Left cardiac atrium (tissue), 4 donors: ENCODE measurements around the gene NAA50. TPM values are rescaled to one million over a fixed set of nuclear protein-coding genes. Genes with fewer than 3 reads are reported as not detected.
A peak's percentile ranks its signal among the peaks of the same experiment; 100 is the strongest.

Source experiments
- ATAC-seq, 2 donors: fragments of 200-7000 bp; cut with Tn5 transposase; one replicate each; pipeline ENCODE4 v1.9.1; 2020; ENCODE audit warnings: mild to moderate bottlenecking in 2 of 2, moderate library complexity in 2 of 2
- DNase-seq: peaks from one replicate; pipeline ENCODE4 v3.0.0-alpha.2; 2020
- intact Hi-C, 2 donors: fragments of 100-400 bp; cut with DNase I; formaldehyde crosslinking; loops; one replicate each; pipeline versions ENCODE4 v1.14.1 to v1.15.1; 2022 to 2023
- total RNA-seq, 2 donors: library from RNA; stranded (reverse); fragmentation: NEBNext Ultra II Directional; extraction: Animal tissue kit (Norgen Biotek cat#: 25700); gene quantifications; one replicate each; pipeline ENCODE4 v1.2.1, GENCODE V29; 2021
- donor health status: DM: no; HTN: yes; CAD: no.
- donor health status: DM: no; HTN: yes; CAD: no; lungs with severe emphysema.
- donor health status: DM: yes; HTN: yes; CAD: no.
- donor health status: Dilated cardiomyopathy.

The NAA50 gene
- total RNA-seq, 2 donors from 2014 or later, result 65.7 to 86.5 TPM

- intact Hi-C loops, result loop anchor here in 1 of 2 donors (5.0 kb wide), 2 partner anchors 48 to 248 kb away; partner anchors contain the start of gene USF3
These were observed 901 bp downstream of the NAA50 start for GRCh38 chr3:113744941-113745755.

GRCh38 chr3:113743006-113743630 is 2.9 kb downstream of the NAA50 start:
- intact Hi-C loops, result loop anchor here in 1 of 2 donors (5.0 kb wide), 1 partner anchor 246 kb away; no protein-coding TSS in a partner anchor
- no peak for DNase-seq
- no peak for ATAC-seq

More at GRCh38 chr3:113744941-113745755, 901 bp downstream of the NAA50 start:
- DNase-seq (peak; percentile 64), ATAC-seq (peak; percentile 67 to 78)

GRCh38 chr3:113741620-113742019 is 4.4 kb downstream of the NAA50 start:
- intact Hi-C loops, result loop anchor here in 1 of 2 donors (5.0 kb wide), 1 partner anchor 244 kb away; no protein-coding TSS in a partner anchor
- ATAC-seq (no peak), DNase-seq (no peak)

- ATAC-seq (no peak), DNase-seq (no peak)
- intact Hi-C loops, result loop anchor here in 1 of 2 donors (5.0 kb wide), 1 partner anchor 244 kb away; no protein-coding TSS in a partner anchor
These were observed 5.0 kb downstream of the NAA50 start for GRCh38 chr3:113741086-113741485.

DNA sequence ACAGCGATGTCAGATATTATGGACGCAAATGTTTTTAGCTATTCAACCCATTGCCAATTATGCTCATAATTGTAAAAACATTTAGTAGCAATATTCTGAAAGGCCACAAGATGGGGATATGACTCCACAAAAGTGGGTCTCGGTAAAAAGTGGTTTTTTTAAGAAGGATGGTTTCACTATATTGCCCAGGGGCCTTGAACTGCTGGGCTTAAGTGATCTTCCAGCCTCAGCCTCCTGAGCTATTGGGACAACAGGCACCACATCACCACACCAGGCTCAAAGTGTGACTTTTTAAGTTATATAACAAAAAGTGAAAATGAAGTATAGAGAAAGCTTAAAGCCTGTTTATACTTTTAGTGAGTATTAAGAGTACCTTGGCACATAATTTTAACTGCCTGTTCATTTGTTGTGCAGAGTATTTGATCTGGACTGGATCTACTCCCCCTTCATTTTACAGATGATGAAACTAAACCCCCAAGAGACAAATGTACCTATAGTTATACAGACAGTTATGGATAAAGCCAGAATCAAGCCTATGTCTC is 9.4 kb downstream of the NAA50 start:
- DNase-seq (no peak), ATAC-seq (peak; percentile 76 to 82)
- intact Hi-C loops, result loop anchor here in 1 of 2 donors (10.0 kb wide), 2 partner anchors 108 to 318 kb away; partner anchors contain the start of genes CCDC191 and QTRT2

GRCh38 chr3:113731694-113732093 is 14.4 kb downstream of the NAA50 start:
- intact Hi-C loops, result loop anchor here in 1 of 2 donors (10.0 kb wide), 2 partner anchors 113 to 323 kb away; partner anchors contain the start of genes CCDC191 and QTRT2
- ATAC-seq (no peak), DNase-seq (no peak)

DNA sequence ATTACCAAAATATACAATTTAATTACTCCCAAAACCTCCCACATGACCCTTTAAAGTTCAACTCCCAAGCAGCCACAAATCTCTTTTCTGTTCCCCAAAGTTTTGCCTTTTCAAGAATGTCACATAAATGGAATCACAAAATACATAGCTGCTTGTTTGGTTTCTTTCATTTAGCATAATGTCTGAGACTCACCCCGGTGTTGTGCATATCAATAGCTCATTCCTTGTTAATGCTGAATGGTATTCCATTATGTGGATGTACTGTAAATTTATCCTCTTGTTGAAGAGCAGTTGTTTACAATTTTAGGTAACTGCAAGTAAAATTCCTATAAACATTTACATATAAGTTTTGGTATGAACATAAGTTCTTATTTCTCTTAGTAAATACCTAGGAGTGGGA is 15.5 kb downstream of the NAA50 start:
- no peak for DNase-seq
- intact Hi-C loops, result loop anchor here in 1 of 2 donors (10.0 kb wide), 2 partner anchors 114 to 324 kb away; partner anchors contain the start of genes CCDC191 and QTRT2
- ATAC-seq, result no peak

DNA sequence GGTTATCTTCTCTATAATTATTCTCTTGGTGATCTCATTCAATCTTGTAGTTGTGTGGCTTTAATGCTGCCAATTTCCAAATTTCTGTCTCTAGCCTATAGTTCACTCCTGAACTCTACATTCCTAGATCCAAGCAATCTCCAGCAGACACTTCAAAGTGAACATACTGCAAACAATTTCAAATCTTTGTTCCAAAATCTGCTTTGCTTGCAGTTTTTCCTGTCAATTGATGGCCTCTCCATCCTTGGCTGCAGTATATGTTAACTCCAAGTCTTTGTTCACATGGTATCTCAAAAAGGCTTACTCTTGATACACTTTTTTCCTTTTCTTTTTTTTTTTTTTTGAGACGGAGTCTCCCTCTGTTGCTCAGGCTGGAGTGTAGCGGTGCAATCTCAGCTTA is 17.4 kb downstream of the NAA50 start:
- ATAC-seq (no peak), DNase-seq (no peak)
- intact Hi-C loops, result no loop called here

DNA sequence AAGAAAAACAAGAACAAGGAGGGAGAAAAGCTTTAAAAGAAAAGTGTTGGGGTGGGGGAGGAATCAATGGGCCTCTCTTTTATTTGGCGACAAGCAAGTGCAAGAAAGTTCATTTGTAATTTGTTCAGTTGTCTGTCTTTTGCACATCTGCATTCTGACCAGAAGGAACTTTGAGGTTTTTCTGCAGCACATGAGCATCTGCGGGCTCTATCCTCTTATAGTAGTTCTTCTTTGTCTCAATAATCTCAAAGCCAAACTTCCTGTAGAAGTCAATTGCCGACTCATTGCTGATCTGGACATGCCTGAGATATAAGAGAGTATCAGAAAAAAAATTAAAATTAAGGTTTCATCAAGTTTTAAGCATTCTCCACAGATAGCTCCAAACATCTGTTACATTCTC is 24.4 kb downstream of the NAA50 start:
- DNase-seq, result no peak
- no peak for ATAC-seq
- intact Hi-C loops, result no loop called here

- DNase-seq, result no peak
- intact Hi-C loops, result no loop called here
- no peak for ATAC-seq
These were observed 26.3 kb downstream of the NAA50 start for GRCh38 chr3:113719758-113720157.

DNA sequence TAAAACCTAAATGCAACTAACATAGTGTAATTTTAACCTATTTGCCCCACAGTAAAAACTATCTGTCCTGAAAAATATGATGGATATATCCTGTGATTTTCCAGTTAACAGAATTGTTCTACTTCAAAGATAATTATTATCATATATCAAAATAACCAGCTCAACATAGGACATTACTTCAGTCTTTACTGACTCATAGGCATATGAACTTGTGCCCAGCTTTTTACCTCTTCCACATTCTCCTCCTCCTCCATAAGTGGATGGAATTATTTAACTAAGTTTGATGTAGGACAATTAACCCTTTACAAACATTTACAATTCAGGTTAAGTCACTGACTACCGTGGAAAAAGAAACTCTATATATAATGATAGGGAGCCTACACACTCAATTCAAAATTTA is 26.8 kb downstream of the NAA50 start:
- intact Hi-C loops, result no loop called here
- ATAC-seq, result peak in 1 of 2 donors; percentile 72

GRCh38 chr3:113717818-113718217 is 28.2 kb downstream of the NAA50 start:
- ATAC-seq (no peak), DNase-seq (no peak)
- intact Hi-C loops, result no loop called here

More for the DNA sequence above, 26.8 kb downstream of the NAA50 start:
- DNase-seq, result no peak

- peak in 1 of 2 donors; percentile 15 for ATAC-seq
- DNase-seq, result no peak
- intact Hi-C loops, result no loop called here
These were observed 28.7 kb downstream of the NAA50 start for GRCh38 chr3:113717308-113717707.

- no peak for DNase-seq
- intact Hi-C loops, result no loop called here
- ATAC-seq, result peak in 1 of 2 donors; percentile 31
These were observed 31.3 kb downstream of the NAA50 start for GRCh38 chr3:113714702-113715101.

DNA sequence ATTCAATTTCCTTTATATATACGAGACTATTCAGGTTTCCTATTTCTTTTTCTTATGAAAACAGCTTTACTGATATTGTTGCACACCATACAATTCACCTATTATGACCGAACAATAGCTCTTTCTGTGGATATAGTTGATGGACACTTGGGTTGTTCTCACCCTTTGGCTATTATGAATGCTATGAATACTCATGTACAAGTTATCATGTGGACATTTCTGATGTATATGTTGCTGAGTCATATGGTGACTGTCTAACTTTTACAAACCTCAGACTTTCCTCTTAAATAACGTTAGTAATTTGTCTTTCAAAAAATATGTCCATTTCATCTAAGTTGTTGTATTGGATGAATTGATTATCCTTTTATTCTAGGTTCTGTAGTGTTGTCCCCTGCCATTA is 33.9 kb downstream of the NAA50 start:
- intact Hi-C loops, result no loop called here
- no peak for ATAC-seq

GRCh38 chr3:113707835-113708234 is 38.2 kb downstream of the NAA50 start:
- intact Hi-C loops, result no loop called here
- ATAC-seq (no peak), DNase-seq (no peak)

More for the DNA sequence above, 33.9 kb downstream of the NAA50 start:
- DNase-seq, result no peak

GRCh38 chr3:113698956-113699355 is 47.1 kb downstream of the NAA50 start:
- intact Hi-C loops, result loop anchor here in 1 of 2 donors (5.0 kb wide), 1 partner anchor 48 kb away; the partner anchor contains the start of genes ATP6V1A and NAA50
- ATAC-seq, result no peak
- DNase-seq, result peak; percentile 29

DNA sequence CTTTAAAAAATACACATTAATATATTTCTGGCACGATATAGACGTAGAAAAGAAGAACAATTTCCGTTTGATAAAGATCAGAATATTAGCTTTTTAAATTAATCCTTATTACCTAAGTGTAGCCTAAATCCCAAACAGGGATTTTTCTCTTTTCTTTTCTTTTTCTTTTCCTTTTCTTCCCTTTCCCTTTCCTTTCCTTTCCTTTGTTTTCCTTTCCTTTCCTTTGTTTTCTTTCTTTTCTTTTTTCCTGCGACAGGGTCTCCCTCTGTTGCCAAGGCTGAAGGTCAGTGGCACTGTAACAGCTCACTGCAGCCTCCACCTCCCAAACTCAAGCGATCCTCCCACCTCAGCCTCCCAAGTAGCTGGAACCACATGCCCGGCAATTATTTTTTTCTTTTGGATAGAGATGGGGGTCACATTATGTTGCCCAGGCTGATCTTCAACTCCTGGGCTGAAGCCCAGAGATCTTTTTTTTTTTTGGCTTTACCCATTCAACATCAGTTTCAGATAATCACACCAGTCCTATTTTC is 47.8 kb downstream of the NAA50 start:
- ATAC-seq (no peak), DNase-seq (no peak)
- intact Hi-C loops, result loop anchor here in 1 of 2 donors (5.0 kb wide), 1 partner anchor 49 kb away; the partner anchor contains the start of genes ATP6V1A and NAA50

DNA sequence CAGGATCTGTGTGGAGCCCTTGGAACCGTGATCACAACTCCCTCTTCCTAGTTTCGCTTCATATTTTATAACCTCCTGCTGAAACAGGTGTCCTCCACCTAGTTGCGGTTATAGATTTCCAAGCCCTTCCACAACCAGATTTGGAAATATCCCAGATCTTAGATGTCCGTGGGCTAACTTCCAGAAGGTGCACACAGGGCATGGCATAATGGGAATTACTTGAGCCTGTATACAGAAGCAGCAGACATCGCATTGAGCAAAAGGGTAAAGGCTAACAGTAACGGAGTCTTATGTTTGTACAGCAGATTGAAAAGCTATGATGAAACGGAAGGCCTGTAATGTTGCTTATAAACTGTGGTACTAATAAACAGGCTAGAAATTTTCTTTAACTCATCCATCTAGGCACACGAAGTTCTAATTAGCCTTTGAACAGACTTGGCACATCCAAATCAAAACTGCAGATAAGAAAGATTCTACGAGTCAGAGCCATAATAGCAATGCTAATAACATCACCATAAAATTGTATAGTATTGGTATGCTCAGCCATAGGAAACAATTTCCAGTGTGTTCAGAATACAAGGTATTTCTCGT is 48.5 kb downstream of the NAA50 start:
- no peak for DNase-seq
- ATAC-seq, result no peak
- intact Hi-C loops, result loop anchor here in 1 of 2 donors (5.0 kb wide), 1 partner anchor 50 kb away; the partner anchor contains the start of genes ATP6V1A and NAA50
